IPS-NIHi7 (cell line): Measurements from ENCODE around the gene STUB1.

Experiments used
- DNase-seq: peaks from one replicate; pipeline ENCODE4 v3.0.0; 2012; ENCODE audit warnings: mixed read lengths; ENCODE audit errors: extremely low spot score

Gene STUB1

DNA sequence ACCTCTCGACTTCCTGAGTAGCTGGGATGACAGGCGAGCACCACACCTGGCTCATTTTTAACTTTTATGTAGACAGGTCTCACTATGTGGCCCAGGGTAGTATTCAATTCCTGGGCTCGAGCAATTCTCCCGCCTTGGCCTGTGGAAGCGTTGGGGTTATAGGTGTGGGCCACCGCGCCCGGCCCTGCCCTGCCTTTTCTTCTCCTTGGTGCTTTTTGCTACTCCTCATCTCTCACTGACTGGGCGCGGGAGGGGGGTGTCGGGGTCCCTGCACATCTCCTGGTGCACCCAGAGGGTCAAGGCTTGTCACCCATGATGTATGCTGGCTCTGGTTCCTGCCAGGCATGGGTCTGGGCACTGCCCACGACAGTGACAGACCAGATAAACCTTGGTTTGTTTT lies 35.7 kb upstream of the STUB1 start:
- no peak for DNase-seq

DNA sequence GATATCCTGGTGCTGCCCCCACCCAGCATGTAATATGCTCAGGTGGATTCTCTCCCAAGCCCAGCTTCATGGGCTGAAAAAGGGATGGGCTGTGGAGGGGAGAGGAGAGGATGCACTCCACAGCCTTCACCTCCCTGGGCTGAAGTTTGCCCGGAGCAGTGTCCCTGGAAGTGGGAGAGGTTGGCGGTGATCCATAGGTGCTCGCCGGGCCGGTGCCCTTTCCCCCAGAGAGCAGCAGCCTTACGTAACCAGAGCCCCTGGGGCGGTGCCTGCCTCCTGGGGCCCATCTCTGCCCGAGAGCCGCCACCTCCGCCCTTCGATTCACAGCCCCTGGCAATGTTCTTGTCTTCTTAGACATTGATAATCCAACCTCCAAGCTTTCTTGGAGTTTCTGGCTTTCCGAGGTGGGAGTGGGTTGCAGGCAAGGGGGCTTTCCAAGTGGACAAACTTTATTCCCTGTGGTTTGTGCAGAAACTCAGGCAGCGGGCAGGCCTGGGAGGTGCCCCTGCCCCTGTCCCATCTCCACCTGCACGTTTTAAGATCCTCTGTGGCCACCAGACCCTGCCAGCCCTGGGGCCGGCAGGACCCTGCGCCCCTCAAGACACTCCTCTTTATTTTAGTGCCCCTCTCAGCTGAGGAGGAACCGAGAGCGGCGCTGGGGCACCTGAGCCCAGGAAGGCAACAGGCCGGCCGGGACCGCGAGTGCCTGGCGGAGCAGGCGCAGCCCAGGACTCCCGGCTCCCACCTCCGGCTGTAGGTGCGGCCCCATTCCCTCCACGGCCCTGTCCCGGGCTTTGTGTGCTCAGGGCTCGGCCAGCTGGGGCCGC lies 34.1 kb upstream of the STUB1 start:
- DNase-seq = no peak

DNA sequence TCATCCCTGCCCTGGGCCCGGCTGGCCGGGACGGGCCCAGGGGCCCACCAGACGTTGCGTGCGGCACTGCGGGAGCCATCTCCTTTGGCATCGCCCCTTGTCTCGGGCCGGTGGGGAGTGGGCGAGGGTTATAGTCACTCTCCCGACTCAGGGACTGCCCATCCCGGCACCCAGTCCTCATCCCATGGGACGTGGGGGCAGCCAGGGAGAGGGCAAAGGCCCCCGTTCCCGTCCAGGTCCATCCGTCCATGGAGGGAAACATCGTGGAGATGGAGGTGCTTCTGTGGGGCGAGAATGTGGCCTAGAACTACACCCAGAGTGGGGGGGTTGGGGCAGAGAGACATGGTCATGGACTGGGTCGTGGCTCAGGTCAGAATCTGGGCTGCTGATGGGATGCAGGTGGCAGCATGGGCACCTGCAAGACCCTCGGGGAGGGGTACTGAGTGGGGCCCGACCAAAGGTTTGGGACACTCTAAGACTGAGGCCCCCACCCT lies 33.5 kb upstream of the STUB1 start:
- no peak for DNase-seq

DNA sequence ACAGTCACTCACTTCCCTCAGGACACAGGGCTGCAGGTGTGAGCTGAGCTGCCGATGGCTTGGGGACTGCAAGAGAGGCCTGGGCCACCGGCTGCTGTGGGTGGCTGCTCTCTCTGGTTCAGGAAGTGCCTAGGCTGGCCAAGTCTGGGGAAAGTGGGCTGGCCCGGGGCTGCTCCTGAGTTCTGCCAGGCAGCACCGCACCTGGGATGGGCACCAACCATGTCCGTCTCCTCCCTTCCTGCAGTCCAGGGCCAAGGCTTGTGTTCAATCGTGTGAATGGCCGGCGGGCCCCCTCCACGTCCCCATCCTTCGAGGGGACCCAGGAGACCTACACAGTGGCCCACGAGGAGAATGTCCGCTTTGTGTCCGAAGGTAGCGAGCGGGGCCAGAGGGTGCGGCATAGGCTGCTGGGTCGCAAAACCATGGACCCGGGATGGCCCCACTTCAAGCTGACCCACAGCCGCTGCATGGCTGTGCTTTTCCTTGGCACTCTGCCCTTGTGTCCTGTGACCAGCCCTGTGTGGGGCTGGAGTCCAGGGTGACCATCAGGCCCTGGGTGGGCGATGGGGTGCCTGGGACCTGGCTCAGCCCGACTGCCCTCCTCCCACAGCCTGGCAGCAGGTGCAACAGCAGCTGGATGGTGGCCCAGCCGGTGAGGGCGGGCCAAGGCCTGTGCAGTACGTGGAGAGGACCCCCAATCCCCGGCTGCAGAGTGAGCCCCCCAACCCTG lies 32.9 kb upstream of the STUB1 start:
- DNase-seq = no peak

DNA sequence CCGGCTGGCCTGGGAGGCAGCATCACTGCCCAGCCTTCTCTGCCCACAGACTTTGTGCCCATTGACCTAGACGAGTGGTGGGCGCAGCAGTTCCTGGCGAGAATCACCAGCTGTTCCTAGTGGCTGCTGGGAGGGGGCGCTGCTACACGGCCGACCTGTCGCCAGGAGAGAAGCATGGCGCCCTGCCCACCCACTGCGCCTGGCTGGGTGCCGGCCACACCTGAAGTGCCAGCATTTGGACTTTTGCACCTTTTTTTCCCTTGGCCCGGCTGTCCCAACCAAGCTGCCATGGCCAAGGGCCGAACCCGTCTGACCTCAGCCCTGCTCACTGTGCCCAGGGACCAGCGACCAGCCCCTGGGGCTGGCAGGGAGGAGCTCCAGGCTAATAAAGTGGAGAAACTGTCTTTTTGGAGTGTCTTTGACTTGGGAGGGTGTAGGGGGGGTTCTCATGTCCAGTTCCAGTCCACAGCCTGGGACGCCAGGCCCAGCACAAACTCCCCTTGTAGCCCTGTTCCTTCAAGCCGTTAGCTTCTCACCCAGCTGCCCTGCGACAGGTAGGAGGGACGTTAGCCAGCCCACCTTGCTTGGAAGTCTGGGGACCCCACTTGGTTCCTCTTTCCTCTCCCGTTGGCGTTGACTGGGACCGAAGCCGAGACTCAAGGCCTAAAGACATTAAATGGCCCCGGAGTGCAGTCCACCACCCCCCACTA lies 32.0 kb upstream of the STUB1 start:
- peak; percentile 71 for DNase-seq

DNA sequence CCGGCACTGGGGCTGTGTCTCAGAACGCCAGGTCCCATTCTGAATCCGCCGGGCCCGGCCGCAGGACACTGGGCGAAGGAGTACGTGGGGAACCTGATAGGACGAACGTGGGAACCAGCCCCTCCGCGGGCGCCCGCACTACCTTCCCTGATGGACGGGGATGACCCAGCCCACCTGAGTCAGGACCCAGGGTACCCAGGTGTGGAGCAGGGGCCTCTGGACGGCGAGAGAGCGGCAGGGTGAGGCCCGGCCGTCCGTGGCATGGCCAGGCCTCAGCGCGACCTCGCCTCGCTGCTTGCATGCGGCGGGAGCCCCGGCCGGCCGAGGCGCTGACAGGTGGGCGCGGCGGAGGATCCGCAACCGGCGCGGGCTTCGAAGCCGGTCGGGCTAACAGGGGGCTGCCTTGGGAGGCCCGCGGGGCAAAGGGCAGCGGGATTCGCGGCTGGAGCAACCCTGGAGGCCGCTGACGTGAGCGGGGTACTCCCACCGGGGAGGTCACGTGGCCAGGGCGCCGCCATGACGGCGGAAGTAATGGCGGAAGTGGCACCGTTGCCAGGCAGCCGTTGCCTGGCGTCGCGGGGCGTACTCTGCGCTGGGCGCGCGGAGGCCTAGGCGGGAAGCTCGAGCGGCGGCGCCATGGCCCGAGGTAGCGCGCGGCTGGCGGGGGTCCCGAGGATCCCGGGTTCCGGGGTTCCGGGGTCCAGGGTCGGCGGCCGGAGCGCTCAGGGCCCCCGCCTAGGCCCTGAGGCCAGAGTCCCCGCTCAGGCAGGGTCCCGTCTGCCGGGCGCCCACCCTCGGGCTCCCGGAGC lies 31.2 kb upstream of the STUB1 start, which contains the start of gene WDR90:
TSS of gene WDR90 (plus strand) at position 585 of the 809 bp plus-strand sequence. CDS start at position 637, 52 bp downstream.
- DNase-seq = peak; percentile 97

DNA sequence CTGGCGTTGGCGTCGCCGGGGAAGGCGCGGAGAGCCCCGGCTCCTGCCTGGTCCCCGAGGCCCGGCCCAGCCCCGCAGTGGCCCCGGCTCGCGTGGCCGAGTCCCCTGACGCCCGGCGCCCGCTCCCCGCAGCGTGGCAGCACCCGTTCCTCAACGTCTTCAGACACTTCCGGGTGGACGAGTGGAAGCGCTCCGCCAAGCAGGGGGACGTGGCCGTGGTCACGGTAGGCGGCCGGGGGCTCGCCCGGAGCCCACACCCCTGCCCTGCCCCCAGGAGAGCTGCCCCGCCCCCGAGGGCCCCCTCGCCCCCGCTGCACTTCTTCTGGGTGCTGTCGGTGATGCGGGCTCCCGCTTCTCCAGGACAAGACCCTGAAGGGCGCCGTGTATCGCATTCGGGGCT lies 30.6 kb upstream of the STUB1 start:
- no peak for DNase-seq

DNA sequence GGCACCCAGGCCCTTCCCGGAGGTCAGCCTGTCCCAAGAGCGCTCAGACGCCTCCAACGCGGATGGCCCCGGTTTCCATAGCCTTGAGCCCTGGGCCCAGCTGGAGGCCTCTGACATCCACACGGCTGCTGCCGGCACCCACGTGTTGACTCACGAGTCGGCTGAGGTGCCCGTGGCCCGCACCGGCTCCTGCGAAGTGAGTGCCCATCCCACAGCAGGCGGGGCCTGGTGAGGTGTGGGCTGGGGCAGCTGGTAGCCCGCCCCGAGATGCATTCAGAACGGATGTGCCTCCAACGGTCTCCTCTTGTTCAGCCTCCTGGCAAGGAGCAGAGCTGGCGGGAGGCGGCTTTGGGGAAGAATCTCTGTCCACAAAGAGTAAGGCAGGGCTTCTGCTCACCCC lies 28.4 kb upstream of the STUB1 start:
- DNase-seq = no peak

DNA sequence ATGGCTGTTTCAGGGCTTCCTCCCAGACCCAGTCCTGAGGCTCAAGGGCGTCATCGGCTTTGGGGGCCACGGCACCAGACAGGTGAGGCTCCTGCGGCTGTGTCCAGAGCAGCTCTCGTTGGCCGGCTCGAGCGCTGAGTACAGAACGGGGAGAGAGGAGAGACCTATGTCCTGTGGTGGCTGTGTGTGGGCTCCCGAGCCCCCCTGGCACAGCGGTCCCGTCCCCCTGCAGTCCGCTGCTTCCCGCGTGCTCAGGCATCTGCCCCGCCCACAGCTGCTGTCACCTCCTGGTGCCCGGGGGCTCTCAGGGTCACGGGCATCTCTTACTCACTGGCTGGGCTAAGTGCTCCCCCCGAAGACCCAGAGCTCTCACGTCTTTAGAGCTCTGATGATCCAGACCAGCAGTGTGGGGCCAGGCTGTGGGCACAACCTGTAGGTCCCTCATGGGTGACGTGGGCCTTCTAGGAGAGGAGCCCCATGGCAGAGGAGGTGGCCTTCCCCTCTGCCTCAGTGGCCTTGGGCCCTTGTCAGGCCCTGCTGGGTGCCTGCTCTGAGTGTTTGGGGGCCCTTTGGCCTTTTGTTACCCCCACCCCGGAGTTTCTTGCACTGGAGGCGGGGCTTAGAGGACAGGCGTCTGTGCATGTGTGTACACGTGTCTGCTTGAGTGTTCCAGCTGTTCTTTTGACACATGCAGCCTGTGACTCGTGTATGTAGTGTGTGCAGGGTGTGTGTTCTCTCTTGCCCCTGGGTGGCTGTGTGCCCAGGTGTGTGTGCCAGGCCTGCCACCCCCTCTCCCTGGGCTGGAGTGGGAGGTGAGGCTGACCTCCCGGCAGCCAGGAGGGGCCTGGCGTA lies 27.5 kb upstream of the STUB1 start:
- DNase-seq = no peak

DNA sequence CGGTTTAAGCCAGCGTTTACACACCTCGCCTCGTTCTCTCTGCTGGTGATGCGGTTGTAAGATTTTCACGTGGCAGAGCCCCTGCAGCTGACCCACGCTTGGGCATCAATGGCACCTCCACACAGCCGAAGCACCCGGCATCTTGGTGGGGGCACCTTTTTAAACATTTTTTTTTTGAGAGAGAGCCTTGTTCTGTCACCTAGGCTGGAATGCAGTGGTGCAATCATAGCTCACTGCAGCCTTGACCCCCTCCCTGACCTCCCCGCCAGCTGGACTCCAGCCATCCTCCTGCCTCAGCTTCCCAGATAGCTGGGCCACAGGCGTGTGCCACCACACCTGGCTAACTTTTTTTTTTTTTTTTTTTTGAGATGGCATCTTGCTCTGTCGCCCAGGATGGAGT lies 26.2 kb upstream of the STUB1 start:
- DNase-seq = no peak

DNA sequence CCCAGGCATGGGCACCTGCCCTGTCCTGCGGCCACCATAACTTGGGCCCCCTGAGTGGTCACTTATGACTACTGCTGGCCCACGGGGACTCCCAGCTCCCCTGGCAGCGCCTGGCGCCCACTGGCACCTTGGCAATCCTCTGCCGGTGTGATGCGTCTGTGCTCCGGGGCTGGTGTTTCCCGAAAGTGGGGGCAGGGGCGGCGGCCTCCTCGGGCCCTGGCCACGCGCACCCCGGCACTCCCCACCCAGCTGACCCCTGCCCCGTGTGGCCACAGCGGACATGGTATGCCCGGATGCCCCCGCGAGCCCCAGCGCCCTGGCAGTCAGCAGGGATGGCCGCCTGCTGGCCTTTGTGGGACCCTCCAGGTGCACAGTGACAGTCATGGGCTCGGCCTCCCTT lies 22.7 kb upstream of the STUB1 start:
- DNase-seq = no peak

DNA sequence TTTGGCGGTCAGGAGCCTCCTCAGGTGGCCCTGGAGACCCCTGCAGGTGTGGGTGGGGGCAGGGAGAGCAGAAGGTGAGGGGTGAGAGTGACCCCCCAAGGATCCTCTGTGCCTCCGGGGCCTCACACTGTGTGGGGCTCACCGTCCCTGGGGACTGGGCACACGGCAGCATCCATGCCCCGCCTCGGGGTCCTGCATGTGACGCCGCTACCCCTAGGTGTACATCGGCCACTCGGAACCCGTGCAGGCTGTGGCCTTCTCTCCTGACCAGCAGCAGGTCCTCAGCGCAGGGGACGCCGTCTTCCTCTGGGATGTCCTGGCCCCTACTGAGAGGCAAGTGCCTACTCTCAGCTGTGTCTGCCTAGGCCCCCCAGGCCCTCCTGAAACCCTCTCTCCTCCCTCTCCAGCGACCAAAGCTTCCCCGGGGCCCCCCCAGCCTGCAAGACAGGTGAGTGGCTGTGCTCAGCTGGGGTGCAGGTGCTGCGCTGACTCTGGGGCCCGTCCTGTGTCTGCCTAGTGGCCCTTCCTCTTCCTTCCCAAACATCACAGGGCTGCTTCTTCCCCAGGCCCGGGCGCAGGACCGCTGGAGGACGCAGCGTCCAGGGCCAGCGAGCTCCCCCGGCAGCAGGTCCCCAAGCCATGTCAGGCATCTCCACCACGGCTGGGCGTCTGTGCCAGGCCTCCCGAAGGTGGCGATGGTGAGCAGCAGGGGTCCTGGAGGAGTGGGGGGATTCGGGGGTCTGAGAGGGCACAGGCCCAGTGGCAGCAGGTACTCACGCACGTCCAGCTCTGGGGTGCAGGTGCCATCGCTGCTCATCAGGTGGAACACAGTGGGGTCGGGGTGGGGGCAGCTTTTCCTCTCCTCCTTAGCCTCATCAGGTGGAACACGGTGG lies 21.3 kb upstream of the STUB1 start:
- DNase-seq = no peak

DNA sequence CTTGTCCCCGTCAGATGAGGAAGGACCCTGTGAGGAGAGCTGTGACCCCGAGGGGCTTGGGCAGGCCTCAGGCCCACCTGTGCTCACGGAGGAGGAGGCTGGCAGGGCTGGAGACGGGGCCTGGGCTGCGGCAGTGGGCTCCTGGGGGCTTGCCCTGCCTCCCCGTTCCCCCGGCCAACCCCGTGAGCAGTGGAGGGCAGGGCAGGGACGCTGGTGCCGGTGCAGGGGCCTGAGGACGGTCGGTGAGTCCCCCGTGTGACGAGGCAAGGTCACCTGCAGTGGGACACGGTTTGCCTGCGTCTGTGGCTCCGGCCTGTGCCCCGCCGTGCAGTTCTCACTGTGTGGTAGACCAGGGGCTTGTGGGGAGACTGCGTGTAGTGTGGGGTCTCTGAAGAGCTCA lies 20.6 kb upstream of the STUB1 start:
- DNase-seq = no peak

DNA sequence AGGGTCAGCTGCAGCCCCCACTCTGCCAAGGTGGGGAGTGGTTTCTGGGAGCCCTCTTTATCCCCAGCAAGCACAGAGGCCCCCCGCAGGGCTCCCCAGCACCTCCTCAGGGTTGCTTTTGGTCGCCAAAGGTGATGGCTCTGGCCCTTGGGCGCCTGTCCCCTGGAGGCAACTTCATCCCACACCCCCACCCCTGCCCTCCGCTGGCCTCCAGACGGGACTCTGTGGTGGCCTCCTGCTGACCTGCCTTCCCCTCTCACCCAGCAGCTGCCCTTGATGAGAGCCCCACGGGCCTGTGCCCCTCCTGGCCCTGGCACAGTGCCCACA lies 20.1 kb upstream of the STUB1 start:
- DNase-seq = no peak

DNA sequence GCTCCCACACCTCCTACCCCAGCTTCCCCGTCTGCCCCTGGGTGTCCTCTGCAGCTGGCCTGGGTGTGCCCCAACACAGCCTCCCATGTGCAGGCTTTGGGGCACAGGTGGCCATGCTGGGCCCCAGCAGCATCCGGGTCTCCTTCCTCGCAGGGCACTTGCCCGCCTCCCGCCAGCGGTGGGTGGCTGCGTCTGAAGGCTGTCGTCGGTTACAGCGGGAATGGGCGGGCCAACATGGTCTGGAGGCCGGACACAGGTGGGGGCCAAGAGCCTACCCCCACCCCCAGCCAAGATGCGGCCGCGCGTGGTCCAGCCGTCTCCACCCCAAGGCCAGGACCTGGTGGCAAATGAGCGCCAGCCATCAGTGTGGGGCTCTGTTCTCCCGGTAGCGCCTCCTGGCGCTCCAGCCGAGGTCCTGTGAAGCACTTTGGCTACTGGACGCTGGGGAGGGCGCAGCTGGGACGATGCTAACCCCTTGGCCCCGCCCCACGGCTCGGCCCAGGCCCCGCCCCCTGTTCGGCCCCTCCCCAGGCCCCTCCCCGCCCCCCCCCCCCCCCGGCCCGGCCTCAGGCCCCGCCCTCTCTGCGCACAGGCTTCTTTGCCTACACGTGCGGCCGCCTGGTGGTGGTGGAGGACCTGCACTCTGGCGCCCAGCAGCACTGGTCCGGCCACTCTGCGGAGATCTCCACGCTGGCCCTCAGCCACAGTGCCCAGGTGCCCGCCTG lies 19.6 kb upstream of the STUB1 start:
- peak; percentile 98 for DNase-seq

DNA sequence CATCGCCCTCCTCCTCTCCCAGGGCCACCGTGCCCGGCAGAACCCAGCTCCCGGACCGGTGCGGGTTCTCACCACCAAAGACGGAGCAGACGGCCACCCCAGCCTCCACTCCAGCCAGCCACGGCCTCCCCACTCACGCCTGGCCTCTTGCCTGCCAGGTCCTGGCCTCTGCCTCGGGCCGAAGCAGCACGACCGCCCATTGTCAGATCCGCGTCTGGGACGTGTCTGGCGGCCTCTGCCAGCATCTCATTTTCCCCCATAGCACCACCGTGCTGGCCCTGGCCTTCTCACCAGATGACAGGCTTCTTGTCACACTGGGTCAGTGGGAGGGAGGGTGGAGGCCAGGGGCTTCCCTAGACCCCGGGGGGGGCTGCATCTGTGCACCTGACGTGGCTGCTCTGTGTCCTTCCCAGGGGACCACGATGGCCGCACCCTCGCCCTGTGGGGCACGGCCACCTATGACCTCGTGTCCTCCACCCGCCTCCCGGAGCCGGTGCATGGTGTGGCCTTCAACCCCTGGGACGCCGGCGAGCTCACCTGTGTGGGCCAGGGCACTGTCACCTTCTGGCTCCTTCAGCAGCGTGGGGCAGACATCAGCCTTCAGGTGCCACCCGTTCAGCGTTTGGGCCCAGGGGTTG lies 18.9 kb upstream of the STUB1 start:
- no peak for DNase-seq

DNA sequence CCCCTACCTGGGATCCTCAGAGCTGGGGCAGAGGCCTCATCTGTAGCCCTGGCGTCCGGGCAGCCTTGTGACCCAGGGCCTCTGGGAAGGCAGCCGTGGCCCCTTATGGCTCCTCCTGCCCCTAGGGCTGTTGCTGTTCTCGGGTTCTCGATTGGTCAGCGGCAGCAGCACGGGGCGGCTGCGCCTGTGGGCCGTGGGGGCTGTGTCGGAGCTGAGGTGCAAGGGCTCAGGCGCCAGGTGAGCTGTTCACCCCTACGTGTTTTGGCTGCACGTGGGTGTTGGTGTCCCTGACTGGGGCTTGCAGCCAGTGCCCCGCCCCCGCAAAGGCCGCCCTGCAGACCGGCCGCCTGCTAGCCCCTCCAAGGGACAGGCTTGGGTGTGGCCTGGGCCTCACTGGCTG lies 18.1 kb upstream of the STUB1 start:
- no peak for DNase-seq

DNA sequence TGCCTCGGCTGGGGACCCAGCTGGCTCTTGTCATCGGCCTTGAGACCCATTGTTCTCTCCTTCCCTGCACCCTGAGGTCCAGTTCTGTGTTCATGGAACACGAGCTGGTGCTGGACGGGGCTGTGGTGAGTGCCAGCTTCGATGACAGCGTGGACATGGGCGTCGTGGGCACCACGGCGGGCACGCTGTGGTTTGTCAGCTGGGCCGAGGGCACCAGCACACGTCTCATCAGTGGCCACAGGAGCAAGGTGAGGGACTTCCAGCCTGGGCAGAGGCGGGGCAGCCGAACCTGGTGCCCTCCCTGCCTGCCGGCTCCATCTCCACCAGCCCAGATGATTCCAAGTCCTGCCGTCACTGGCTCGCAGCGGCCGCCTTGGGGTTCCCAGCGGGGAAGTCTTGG lies 17.6 kb upstream of the STUB1 start:
- DNase-seq = no peak

DNA sequence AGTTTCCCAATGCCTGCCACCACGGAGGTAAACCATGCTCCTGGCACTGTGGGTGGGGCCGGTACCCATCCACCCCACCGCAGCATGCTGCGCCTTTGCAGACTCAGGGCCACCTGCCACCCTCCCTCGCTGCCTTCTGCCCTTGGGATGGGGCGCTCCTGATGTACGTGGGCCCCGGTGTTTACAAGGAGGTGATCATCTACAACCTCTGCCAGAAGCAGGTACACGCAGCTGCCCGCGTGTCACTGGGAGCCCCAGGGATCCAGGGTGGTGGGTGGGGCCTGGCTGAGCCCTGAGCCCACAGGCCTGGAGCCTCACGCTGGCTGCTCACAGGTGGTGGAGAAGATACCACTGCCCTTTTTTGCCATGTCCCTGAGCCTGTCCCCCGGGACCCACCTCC lies 13.6 kb upstream of the STUB1 start:
- no peak for DNase-seq
